ENCODE measurements around the gene GLB1L.
"Not testable (repeated sequence)": the region's sequence is repeated elsewhere in the genome, so short reads cannot be mapped to it uniquely, and the experiment has no call there.

GLB1L gene

GRCh38 chr2:219279916-219280516, 34.8 kb upstream of the GLB1L start:
- FAIRE-seq: no peak

- FAIRE-seq: no peak
Measured at GRCh38 chr2:219279151-219279915, 34.1 kb upstream of the GLB1L start, which contains the start of gene DNAJB2. Gene DNAJB2 (plus strand): TSS chr2:219279366. CDS start chr2:219279834, 468 bp downstream.

- no peak for FAIRE-seq
Measured at GRCh38 chr2:219278655-219279150, 33.5 kb upstream of the GLB1L start.

DNA sequence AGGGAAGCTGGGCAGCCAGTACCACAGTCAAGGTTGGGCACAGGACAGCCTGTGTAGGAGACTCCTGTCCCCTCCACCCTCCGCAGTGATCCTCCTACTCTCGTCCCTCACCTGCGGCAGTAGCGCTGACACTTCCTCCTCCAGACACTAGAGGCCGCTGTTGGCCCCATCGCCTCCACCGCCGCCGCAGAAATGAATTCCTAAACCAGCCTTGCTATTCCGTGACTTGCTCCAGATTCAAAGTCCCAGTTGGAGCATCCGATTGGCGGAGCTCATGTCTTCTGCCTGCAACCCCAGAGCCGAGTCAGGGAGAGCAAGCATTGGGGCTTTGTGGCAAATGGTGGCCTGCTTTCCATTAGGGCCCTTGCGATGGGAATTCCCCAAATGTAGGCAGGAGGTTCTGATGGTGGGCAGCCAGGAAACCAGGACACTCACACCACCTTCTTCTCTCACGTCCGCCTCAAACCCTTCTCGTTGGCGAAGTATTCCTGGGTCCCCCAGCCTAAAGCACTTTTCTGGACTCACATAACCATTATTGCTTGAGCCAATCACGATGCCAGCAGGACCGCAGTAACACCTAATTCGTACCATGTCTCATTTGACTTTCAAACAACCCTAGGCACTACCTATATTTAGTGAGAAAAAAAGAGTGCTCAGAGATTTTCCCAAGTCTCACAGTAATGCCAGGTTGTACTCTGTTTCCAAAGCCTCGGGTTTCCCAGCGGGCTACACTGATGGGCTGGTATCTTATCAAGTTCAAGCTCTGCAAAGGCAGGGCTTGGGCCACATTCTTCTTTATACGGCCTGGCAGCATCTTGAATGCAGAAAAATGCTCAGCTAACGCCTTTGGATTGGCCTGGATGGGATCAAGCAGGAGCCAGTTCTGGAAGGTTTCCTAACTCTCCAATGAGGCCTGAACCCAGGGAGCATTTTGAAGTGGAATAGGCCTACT, 32.7 kb upstream of the GLB1L start:
- no peak for FAIRE-seq

- no peak for FAIRE-seq
Measured at GRCh38 chr2:219274361-219274921, 29.2 kb upstream of the GLB1L start.

DNA sequence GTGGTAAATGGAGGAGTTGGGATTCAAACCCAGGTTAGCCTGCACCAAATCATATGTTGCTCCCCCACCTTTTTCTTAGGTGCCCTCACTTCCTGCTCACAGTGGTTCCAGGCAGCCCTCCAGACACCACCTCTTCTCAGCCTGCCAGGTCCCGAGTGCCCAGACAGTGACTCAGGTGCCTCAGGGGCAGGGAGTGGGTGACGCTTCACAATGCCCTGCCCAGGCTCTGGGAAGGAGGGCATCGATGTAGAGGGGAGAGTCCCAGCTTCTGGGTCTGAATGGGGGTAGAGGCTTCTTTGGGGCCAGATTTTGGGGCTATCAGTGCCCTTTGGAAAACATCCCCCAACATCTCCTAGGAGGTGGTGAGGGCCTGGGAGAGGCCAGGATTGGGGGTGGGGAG, 28.7 kb upstream of the GLB1L start:
- no peak for FAIRE-seq

DNA sequence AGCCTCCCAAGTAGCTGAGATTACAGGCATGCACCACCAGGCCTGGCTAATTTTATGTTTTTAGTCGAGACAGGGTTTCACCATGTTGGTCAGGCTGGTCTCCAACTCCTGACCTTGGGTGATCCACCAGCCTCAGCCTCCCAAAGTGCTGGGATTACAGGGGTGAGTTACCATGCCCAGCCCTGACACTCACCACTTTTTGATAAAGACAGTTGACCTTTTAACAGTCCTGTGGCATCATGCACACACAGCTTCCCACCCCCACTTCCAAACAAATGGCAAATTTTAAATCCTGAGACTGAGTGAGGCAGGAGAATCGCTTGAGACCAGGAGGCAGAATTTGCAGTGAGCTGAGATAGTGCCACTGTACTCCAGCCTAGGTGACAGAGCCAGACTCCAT, 27.8 kb upstream of the GLB1L start:
- FAIRE-seq: no peak

DNA sequence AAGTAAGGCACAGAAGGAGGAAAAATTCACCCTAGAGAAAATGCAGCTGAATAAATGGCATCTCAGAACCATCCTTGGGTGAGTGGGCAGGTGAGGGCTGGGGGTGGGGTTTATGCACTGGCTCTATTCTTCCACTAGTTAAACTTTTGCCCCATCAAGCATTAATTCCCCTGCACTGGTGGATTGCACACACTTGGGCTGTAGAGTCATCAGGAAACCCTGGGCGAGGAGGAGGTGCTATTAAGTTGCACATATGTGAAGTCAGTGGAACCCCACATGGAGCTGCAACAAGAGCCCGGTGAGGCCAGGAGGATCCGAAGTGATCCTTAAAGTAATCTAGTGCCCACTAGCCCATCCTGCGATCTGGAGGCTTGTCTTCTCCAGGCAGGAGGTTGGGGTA, 27.1 kb upstream of the GLB1L start:
- FAIRE-seq: no peak

GRCh38 chr2:219271021-219271420, 25.8 kb upstream of the GLB1L start:
- no peak for FAIRE-seq

DNA sequence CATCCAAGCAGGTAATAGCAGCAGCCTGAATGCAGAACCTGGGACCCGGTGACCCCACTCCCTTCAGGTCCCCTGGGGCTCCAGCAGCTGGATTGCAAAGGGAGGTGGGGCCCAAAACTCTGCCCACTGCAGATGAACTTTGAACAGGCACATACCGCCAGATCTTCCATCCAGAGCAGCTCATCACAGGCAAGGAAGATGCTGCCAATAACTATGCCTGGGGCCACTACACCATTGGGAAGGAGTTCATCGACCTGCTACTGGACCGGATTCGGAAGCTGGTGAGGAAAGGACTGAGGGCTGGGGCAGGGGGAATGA, 24.8 kb upstream of the GLB1L start:
- FAIRE-seq: no peak

DNA sequence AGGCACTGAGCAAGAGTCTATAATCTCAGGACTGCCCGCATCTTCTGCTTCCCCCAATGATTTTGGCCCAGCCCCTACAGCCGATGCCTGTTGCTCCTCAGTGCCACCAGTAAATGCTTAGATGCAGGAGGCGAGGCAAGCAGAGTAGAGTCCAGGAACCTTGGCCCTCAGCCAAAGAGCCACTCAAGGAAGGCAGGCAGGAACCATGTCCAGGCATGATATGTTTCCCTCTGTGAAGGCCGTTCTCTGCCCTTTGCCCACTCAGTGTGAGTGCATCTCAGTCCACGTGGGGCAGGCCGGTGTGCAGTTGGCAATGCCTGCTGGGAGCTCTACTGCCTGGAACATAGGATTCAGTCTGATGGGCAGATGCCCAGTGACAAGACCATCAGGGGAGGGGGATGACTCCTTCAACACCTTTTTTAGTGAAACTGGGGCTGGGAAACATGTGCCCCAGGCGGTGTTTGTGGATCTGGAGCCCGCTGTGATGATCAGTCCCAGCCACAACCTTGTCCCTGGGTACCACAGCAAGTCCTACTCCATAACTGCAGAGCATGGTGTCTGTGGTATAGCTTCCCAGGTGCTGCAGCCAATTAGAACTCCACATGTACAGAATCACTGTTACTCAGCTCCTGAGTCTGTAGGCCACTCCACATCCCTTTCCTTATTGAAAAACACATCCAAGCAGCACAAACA, 24.3 kb upstream of the GLB1L start:
- FAIRE-seq: no peak

DNA sequence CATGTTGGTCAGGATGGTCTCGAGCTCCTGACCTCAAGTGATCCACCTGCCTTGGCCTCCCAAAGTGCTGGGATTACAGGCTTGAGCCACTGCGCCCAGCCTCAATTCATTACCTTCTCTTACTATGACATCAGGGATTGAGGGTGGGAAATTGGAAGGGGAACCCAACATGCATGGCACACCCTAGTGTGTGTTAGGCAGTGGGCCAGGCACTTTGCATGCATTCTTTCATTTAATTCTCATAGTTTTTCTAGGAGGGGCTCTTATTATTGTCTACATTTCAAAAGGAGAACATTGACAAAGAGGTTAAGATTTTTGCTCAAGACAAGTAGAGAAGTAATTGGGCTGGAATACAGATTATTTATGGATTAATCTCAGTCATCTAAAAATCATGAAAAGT, 23.1 kb upstream of the GLB1L start:
- FAIRE-seq: no peak

GRCh38 chr2:219266886-219267285, 21.6 kb upstream of the GLB1L start:
- FAIRE-seq: no peak

GRCh38 chr2:219266232-219266631, 21.0 kb upstream of the GLB1L start:
- FAIRE-seq: no peak

GRCh38 chr2:219261024-219261855, 16.0 kb upstream of the GLB1L start:
- no peak for FAIRE-seq

GRCh38 chr2:219258942-219259341, 13.7 kb upstream of the GLB1L start:
- FAIRE-seq: not testable (repeated sequence)

DNA sequence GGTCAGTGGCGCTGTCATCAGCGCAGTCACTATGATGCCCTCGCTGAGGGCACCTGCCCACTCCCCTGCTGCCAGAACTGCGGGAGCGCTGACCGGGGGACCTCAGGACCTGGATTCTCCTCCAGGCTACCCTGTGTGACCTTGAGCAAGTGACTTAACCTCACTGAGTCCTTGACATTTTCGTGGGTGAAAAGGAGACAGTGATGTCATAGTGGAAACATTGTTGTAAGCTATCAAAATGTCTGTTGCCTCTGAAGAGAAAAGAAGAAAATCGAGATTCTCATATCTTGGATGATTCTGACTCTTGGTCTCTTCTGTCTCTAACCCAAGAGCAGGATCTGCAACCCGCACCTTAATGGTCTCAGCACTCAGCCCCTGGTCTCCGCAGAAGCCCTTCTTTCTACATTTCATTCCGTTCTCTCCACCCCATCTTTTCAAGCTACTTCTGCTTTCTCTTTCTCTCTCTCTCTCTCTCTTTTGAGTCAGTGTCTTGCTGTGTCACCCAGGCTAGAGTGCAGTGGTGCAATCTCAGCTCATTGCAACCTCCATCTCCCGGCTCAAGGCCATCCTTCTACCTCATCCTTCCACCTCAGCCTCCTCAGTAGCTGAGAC, 9.5 kb upstream of the GLB1L start:
- FAIRE-seq: no peak

DNA sequence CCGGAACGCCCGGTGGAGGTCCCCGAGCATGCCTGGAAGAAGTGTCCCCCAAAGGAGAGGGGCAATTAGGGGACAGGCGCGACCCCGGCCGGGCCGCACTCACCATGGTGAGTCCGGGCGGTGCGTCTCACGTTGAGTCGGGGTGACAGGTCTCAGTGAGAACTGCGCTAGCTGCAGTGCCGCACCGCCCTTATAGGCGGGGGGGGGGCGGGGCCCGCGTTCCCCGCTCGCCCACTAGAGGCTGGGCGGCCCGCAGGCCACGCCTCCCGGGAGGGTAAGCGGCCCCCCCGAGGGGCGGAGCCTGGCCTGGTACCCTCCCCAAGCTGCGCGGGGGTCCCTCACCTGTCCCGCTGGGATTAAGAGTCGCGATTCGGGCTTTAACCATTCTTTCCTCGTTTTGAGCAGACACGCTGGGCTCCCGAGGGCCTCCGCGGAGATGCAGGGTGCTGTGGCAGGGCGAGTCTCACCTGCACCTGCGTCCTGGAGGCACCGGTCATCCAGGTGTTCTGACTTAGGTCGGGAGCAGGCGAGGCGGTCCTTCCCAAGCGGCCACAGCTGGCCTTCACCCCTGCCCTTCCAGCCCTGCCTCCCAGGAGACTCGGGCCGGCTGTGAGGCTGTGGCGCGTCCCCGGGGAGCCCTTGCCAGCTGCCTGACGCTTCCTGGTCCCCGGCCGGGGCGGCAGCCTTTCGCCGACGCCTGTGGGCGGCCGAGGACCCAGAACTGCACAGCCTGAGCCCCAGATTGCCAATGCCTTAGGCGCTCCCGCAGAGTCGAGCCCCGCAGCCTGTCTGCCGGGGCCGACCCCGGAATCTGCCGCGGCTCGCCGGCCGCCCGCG, 8.7 kb upstream of the GLB1L start, which contains the start of gene TUBA4A:
Gene TUBA4A, minus strand, starts transcription at position 166 of the 837 bp plus-strand sequence. Its CDS starts 60 bp downstream, at position 106.
- no peak for FAIRE-seq

DNA sequence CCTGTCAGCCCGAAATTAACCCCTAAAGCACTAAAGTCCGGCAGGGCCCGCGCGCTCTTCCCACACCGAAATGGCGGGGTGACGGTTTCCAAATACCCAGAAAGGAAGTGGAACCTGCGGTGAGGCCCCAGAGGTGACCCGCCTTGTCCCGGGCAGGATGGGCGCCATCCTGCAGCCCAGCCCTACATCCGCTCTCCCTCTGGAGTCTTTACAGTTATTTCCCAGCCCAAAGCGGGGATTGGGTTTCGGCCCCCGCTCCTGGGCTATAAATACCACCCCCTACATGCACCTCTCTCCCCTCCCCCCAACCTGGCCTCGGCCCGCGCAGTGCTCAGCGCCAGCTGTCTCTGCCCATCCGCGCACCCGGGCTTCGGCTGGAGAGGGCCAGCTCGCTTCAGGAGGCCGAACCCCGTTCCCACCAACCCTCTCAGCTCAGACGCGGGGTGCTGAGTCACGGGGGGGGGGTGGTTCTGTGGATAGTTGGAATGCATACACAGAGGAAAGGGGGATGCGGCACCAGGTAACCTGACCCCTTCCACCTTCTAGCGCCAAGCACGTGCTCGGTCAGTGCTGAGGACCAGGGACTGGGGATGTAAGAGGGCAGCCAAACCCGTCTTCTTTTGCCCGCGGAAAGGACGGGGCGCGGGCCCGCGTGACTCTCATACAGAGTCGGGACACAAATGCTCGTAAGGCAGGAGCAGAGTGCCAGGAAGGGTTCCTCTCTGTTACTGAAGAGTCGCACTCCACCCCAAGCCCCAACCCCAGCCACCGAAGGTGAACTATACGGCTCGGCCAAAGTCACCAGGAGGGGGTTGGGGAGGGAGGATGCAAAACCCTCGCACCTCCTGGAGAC, 7.9 kb upstream of the GLB1L start, which contains the start of gene TUBA4B:
Gene TUBA4B, plus strand, starts transcription at position 344 of the 853 bp plus-strand sequence. Its CDS starts 165 bp downstream, at position 509.
- FAIRE-seq: no peak

All from colon (tissue), 2 donors.